WTC11 (cell line): ENCODE measurements around the gene CACNA1H. TPM values are rescaled to one million over a fixed set of nuclear protein-coding genes. Genes with fewer than 3 reads are reported as not detected.
"Not testable (repeated sequence)": the region's sequence is repeated elsewhere in the genome, so short reads cannot be mapped to it uniquely, and the experiment has no call there.

Experiments
- ATAC-seq: fragments of 200-7000 bp; cut with Tn5 transposase; 2 replicates; pipeline ENCODE4 v1.10.0; 2021; ENCODE audit warnings: mild to moderate bottlenecking, moderate library complexity
- CTCF ChIA-PET: fragments of 300-600 bp; sonication (Branson Sonifier 250); formaldehyde crosslinking; loops from one replicate; lab custom pipeline; 2021; ENCODE audit warnings: antibody characterized with exemption; lab: Charles Lee
- POLR2A ChIA-PET: fragments of 350-600 bp; sonication (Branson Sonifier 250); formaldehyde crosslinking; loops from one replicate; lab custom pipeline; 2021; ENCODE audit warnings: antibody characterized with exemption; lab: Charles Lee
- DNase-seq: peaks from one replicate; pipeline ENCODE4 v3.0.0; 2021; ENCODE audit warnings: low spot score
- H3K27ac Mint-ChIP-seq: 2 replicates; pipeline ENCODE4 v1.8.0; 2021; ENCODE audit warnings: mixed read lengths
- H3K27me3 Mint-ChIP-seq: 2 replicates; pipeline ENCODE4 v1.8.0; 2021; ENCODE audit warnings: low read depth, mild to moderate bottlenecking, moderate library complexity, mixed read lengths
- H3K36me3 Mint-ChIP-seq: 2 replicates; pipeline ENCODE4 v1.8.0; 2021; ENCODE audit warnings: mixed read lengths
- H3K4me1 Mint-ChIP-seq: 2 replicates; pipeline ENCODE4 v1.8.0; 2022; ENCODE audit warnings: mixed read lengths
- H3K4me3 Mint-ChIP-seq: 2 replicates; pipeline ENCODE4 v1.8.0; 2021; ENCODE audit warnings: mild to moderate bottlenecking, moderate library complexity, mixed read lengths
- H3K9me3 Mint-ChIP-seq: 2 replicates; pipeline ENCODE4 v1.8.0; 2021; ENCODE audit warnings: mixed read lengths
- SMAD3 ChIP-seq: sonication (generic); formaldehyde crosslinking; IDR thresholded peaks from 2 replicates; pipeline ENCODE4 v1.8.0; 2022; ENCODE audit warnings: missing genetic modification reagents, mild to moderate bottlenecking, borderline replicate concordance
- SOX15 ChIP-seq: fragments of 250-450 bp; sonication (Bioruptor Pico); IDR thresholded peaks from 2 replicates; pipeline ENCODE4 v1.9.0; 2021; ENCODE audit warnings: mild to moderate bottlenecking
- TEAD1 ChIP-seq: sonication (generic); formaldehyde crosslinking; IDR thresholded peaks from 2 replicates; pipeline ENCODE4 v1.8.0; 2022; ENCODE audit warnings: mild to moderate bottlenecking, missing genetic modification reagents
- ZNF121 ChIP-seq: sonication (generic); formaldehyde crosslinking; IDR thresholded peaks from 2 replicates; pipeline ENCODE4 v1.8.0; 2023; ENCODE audit warnings: missing genetic modification reagents
- ZNF232 ChIP-seq: sonication (generic); formaldehyde crosslinking; IDR thresholded peaks from 2 replicates; pipeline ENCODE4 v1.8.0; 2022; ENCODE audit warnings: mild to moderate bottlenecking, missing genetic modification reagents
- ZNF263 ChIP-seq: sonication (generic); formaldehyde crosslinking; IDR thresholded peaks from 2 replicates; pipeline ENCODE4 v1.8.1; 2022; ENCODE audit warnings: low read depth, mild to moderate bottlenecking, moderate library complexity, missing genetic modification reagents
- ZNF416 ChIP-seq: fragments of 250-450 bp; sonication (Bioruptor Pico); IDR thresholded peaks from 2 replicates; pipeline ENCODE4 v1.9.0; 2021; ENCODE audit warnings: mild to moderate bottlenecking, inconsistent platforms
- ZNF512 ChIP-seq: sonication (generic); formaldehyde crosslinking; IDR thresholded peaks from 2 replicates; pipeline ENCODE4 v1.8.1; 2022; ENCODE audit warnings: missing genetic modification reagents, borderline replicate concordance
- total RNA-seq: library from RNA; stranded (reverse); gene quantifications from 3 replicates; pipeline ENCODE4 v1.2.3, GENCODE V29; 2021
- TF ChIP-seq, protein P1 (sequence below): sonication (generic); formaldehyde crosslinking; IDR thresholded peaks from 2 replicates; pipeline ENCODE4 v1.8.0; 2022; ENCODE audit warnings: mild to moderate bottlenecking, missing genetic modification reagents
- TF ChIP-seq, protein P2 (sequence below): fragments of 250-450 bp; sonication (Bioruptor Pico); IDR thresholded peaks from 2 replicates; pipeline ENCODE4 v1.9.0; 2021; ENCODE audit warnings: moderate library complexity, mild to moderate bottlenecking, inconsistent platforms, borderline replicate concordance
- TF ChIP-seq, protein P3 (sequence below): fragments of 250-450 bp; sonication (Bioruptor Pico); IDR thresholded peaks from 2 replicates; pipeline ENCODE4 v2.1.2; 2022; ENCODE audit warnings: mild to moderate bottlenecking, moderate library complexity
- TF ChIP-seq, protein P4 (sequence below): fragments of 250-450 bp; sonication (Bioruptor Pico); IDR thresholded peaks from 2 replicates; pipeline ENCODE4 v1.9.0; 2021; ENCODE audit warnings: mild to moderate bottlenecking

The CACNA1H gene
- total RNA-seq, 1 experiment from 2014 or later, result 38.0 TPM

- Mint-ChIP-seq H3K9me3 (peaks cover 15% of the 10 kb centered on the region), H3K36me3 (peaks cover 9% of the 10 kb centered on the region; the same call in 1 of the 2 replicates), H3K27me3 (peaks cover 18% of the 10 kb centered on the region), H3K4me1 (peaks cover 3% of the 10 kb centered on the region), H3K27ac (no peak overlapping the region), H3K4me3 (no peak overlapping the region)
- ChIA-PET POLR2A (no interaction called here), CTCF (no interaction called here)
- ATAC-seq (no peak), DNase-seq (no peak)
- TF ChIP-seq, protein P1, sequence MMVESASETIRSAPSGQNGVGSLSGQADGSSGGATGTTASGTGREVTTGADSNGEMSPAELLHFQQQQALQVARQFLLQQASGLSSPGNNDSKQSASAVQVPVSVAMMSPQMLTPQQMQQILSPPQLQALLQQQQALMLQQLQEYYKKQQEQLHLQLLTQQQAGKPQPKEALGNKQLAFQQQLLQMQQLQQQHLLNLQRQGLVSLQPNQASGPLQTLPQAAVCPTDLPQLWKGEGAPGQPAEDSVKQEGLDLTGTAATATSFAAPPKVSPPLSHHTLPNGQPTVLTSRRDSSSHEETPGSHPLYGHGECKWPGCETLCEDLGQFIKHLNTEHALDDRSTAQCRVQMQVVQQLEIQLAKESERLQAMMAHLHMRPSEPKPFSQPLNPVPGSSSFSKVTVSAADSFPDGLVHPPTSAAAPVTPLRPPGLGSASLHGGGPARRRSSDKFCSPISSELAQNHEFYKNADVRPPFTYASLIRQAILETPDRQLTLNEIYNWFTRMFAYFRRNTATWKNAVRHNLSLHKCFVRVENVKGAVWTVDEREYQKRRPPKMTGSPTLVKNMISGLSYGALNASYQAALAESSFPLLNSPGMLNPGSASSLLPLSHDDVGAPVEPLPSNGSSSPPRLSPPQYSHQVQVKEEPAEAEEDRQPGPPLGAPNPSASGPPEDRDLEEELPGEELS, result no peak
- TF ChIP-seq, protein P2, sequence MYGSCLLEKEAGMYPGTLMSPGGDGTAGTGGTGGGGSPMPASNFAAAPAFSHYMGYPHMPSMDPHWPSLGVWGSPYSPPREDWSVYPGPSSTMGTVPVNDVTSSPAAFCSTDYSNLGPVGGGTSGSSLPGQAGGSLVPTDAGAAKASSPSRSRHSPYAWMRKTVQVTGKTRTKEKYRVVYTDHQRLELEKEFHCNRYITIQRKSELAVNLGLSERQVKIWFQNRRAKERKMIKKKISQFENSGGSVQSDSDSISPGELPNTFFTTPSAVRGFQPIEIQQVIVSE, result no peak
- no peak for TF ChIP-seq ZNF416 (CRISPR knock-in tag)
- TF ChIP-seq SOX15 (CRISPR knock-in tag), result no peak
- TF ChIP-seq ZNF263, result no peak
- TF ChIP-seq, protein P3, sequence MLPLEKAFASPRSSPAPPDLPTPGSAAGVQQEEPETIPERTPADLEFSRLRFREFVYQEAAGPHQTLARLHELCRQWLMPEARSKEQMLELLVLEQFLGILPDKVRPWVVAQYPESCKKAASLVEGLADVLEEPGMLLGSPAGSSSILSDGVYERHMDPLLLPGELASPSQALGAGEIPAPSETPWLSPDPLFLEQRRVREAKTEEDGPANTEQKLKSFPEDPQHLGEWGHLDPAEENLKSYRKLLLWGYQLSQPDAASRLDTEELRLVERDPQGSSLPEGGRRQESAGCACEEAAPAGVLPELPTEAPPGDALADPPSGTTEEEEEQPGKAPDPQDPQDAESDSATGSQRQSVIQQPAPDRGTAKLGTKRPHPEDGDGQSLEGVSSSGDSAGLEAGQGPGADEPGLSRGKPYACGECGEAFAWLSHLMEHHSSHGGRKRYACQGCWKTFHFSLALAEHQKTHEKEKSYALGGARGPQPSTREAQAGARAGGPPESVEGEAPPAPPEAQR, result no peak
- no peak for TF ChIP-seq SMAD3 (CRISPR knock-in tag)
- no peak for TF ChIP-seq TEAD1
Observed at GRCh38 chr16:1265826-1266225, 112.9 kb downstream of the CACNA1H start.

DNA sequence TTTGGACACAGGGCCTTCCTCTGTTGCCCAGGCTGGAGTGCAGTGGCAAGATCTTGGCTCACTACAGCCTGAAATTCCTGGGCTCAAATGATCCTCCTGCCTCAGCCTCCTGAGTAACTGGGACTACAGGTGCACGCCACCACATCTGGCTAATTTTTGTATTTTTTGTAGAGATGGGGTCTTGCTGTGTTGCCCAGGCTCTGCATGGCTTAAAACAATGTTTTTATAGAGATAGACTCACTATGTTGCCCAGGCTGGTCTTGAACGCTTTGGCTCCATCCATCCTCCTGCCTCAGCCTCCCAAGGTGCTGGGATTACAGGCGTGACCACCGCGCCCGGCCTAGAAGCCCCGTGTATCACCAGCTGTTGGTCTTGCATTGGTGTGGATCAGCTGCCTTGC, 116.5 kb downstream of the CACNA1H start:
- peak; percentile 53; the same call in 1 of the 2 replicates for TF ChIP-seq ZNF121 (CRISPR knock-in tag)
- H3K27me3 Mint-ChIP-seq, ATAC-seq, DNase-seq, H3K4me1 Mint-ChIP-seq, H3K27ac Mint-ChIP-seq, H3K36me3 Mint-ChIP-seq: not testable (repeated sequence)
- Mint-ChIP-seq H3K4me3 (peak overlapping the region; percentile 60; the same call in 1 of the 2 replicates), H3K9me3 (peaks cover 12% of the 10 kb centered on the region)
- ChIA-PET POLR2A (interaction anchor here (0.7 kb wide), 1 partner anchor 302 kb away, joined by 3 read pairs; no protein-coding TSS in a partner anchor), CTCF (interaction anchor here (0.8 kb wide), 1 partner anchor 20 kb away, joined by 3 read pairs; no protein-coding TSS in a partner anchor)

DNA sequence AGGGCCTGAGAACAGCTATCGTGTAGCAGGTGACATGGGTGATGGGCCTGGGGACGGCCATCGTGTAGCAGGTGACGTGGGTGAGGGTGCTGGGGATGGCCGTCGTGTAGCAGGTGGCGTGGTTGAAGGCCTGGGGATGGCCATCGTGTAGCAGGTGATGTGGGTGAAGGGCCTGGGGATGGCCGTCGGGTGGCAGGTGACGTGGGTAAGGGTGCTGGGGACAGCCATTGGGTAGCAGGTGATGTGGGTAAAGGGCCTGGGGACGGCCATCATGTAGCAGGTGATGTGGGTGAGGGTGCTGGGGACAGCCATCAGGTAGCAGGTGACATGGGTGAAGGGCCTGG, 118.4 kb downstream of the CACNA1H start:
- Mint-ChIP-seq H3K36me3 (no peaks in the 10 kb centered on the region), H3K9me3 (peaks cover 2% of the 10 kb centered on the region), H3K27ac (no peak overlapping the region), H3K27me3 (peaks cover 6% of the 10 kb centered on the region; the same call in 1 of the 2 replicates), H3K4me3 (no peak overlapping the region), H3K4me1 (peaks cover 3% of the 10 kb centered on the region)
- ChIA-PET CTCF (no interaction called here), POLR2A (no interaction called here)
- ATAC-seq (no peak), DNase-seq (no peak)
- TF ChIP-seq ZNF512 (no peak), ZNF232 (no peak)
- TF ChIP-seq, protein P4, sequence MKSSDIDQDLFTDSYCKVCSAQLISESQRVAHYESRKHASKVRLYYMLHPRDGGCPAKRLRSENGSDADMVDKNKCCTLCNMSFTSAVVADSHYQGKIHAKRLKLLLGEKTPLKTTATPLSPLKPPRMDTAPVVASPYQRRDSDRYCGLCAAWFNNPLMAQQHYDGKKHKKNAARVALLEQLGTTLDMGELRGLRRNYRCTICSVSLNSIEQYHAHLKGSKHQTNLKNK (CRISPR knock-in tag), result no peak

Other genes with a start within 250 kb of the CACNA1H start
- gene LMF1, start 182.1 kb upstream of the CACNA1H start, total RNA-seq, result 10.5 to 13.0 TPM (median 10.8 TPM) in 3 replicates
- gene SOX8, start 171.3 kb upstream of the CACNA1H start, total RNA-seq, result 10.2 to 12.3 TPM (median 10.9 TPM) in 3 replicates
- gene SSTR5, start 80.4 kb upstream of the CACNA1H start, total RNA-seq, result 0.61 to 0.85 TPM (median 0.78 TPM) in 3 replicates
- gene C1QTNF8, start 56.9 kb upstream of the CACNA1H start, total RNA-seq, result 0.13 to 0.16 TPM in 2 of 3 replicates, not detected in the other
- gene TPSG1, start 72.2 kb downstream of the CACNA1H start, total RNA-seq, result not detected in 3 replicates
- gene TPSB2, start 77.1 kb downstream of the CACNA1H start, total RNA-seq, result 0.18 to 0.44 TPM in 2 of 3 replicates, not detected in the other
- 0.53 TPM in 1 of 3 replicates, not detected in the others for gene TPSAB1, start 87.6 kb downstream of the CACNA1H start, total RNA-seq
- 0.31 to 1.5 TPM (median 0.94 TPM) in 3 replicates for gene TPSD1, start 103.0 kb downstream of the CACNA1H start, total RNA-seq
- 211 to 229 TPM (median 222 TPM) in 3 replicates for gene UBE2I, start 156.5 kb downstream of the CACNA1H start, total RNA-seq
- 15.2 to 18.8 TPM (median 16.5 TPM) in 3 replicates for gene BAIAP3, start 180.5 kb downstream of the CACNA1H start, total RNA-seq
- gene TSR3, start 198.8 kb downstream of the CACNA1H start, total RNA-seq, result 63.0 to 66.3 TPM (median 66.2 TPM) in 3 replicates
- 31.1 to 39.1 TPM (median 35.9 TPM) in 3 replicates for gene GNPTG, start 198.8 kb downstream of the CACNA1H start, total RNA-seq